ENCODE measurements around the gene MAN1A1.

DNA sequence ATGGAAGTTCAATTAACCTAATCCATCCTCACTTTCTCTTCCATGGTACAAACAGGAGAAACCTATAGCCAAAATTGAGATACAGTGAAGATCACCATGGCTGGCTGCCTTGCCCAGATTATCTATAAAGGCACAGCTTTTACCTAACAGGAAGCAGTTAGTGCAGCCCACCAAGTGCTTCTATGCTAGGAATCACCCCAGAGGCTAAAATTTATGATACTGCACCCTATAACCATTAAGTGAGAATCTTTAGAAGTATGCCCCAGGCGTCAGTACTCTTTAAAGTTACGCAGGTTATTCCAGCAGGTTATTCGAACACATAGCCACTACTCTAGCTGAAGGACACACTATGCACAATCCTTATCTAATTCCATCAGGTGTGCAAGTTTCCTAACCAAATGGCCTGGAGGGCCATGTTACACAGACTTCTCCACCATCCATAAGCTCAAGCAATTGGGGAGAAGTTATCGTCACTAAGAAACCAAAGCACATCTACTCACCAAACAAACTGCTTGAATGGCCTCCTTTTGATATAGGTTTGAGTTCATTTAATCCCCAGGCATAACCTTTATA, 43.1 kb downstream of the MAN1A1 start:
- TF ChIP-seq, protein P1, sequence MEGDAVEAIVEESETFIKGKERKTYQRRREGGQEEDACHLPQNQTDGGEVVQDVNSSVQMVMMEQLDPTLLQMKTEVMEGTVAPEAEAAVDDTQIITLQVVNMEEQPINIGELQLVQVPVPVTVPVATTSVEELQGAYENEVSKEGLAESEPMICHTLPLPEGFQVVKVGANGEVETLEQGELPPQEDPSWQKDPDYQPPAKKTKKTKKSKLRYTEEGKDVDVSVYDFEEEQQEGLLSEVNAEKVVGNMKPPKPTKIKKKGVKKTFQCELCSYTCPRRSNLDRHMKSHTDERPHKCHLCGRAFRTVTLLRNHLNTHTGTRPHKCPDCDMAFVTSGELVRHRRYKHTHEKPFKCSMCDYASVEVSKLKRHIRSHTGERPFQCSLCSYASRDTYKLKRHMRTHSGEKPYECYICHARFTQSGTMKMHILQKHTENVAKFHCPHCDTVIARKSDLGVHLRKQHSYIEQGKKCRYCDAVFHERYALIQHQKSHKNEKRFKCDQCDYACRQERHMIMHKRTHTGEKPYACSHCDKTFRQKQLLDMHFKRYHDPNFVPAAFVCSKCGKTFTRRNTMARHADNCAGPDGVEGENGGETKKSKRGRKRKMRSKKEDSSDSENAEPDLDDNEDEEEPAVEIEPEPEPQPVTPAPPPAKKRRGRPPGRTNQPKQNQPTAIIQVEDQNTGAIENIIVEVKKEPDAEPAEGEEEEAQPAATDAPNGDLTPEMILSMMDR (IDR thresholded peaks at IDR 0.05) = no peak
- TF ChIP-seq POLR2A (IDR thresholded peaks at IDR 0.05) = no peak

Data from uterus (tissue), 2 donors.